Muscle of leg (tissue), 11 donors: ENCODE measurements around the gene WNT3A. TPM values are rescaled to one million over a fixed set of nuclear protein-coding genes. Genes with fewer than 3 reads are reported as not detected.
A peak's percentile ranks its signal among the peaks of the same experiment; 100 is the strongest.

Experiments used
- DNase-seq: peaks from one replicate; pipeline ENCODE4 v3.0.0; 2013
- H3K27ac ChIP-seq: one replicate; pipeline ENCODE4 v1.5.1; 2013; ENCODE audit warnings: mild to moderate bottlenecking, low read length, control low read depth
- H3K27me3 ChIP-seq: one replicate; pipeline ENCODE4 v1.6.1; 2013; ENCODE audit warnings: low read length; ENCODE audit not compliant: control insufficient read depth, insufficient read depth
- H3K36me3 ChIP-seq: one replicate; pipeline ENCODE4 v1.6.1; 2013; ENCODE audit warnings: low read length; ENCODE audit not compliant: control insufficient read depth, insufficient read depth
- H3K4me1 ChIP-seq: one replicate; pipeline ENCODE4 v1.6.1; 2013; ENCODE audit warnings: low read length; ENCODE audit not compliant: control insufficient read depth, insufficient read depth
- H3K4me3 ChIP-seq: one replicate; pipeline ENCODE4 v1.5.1; 2013; ENCODE audit warnings: low read length, control low read depth
- H3K9me3 ChIP-seq: replicated peaks from 2 replicates; pipeline ENCODE4 v1.6.1; 2013; ENCODE audit warnings: low read depth, low read length; ENCODE audit not compliant: control insufficient read depth
- WGBS: methylation state at CpG from one replicate; pipeline ENCODE4 v1.1.5; 2013; ENCODE audit warnings: missing lambda C conversion rate; ENCODE audit not compliant: insufficient coverage; 5-methylcytosine and 5-hydroxymethylcytosine counted together
- polyA plus RNA-seq, 8 donors: library from polyadenylated mRNA; unstranded; fragments of 120-200 nt; gene quantifications; one replicate each; pipeline versions ENCODE4 v1.2.1 to v1.2.3, GENCODE V29; 2013; ENCODE audit warnings: inconsistent platforms in 1 of 8, low replicate concordance in 1 of 8; ENCODE audit not compliant: insufficient read length in 8 of 8, insufficient read depth in 1 of 8
- total RNA-seq: library from RNA; stranded (reverse); fragments of 120-200 nt; gene quantifications from one replicate; pipeline ENCODE4 v1.2.4, GENCODE V29; 2013

Gene WNT3A
- total and polyA plus RNA-seq, 9 donors = 0.54 TPM; not detected in 8

GRCh38 chr1:228081144-228081543 lies 74.3 kb downstream of the WNT3A start:
- Histone ChIP-seq H3K27me3 (no peaks in the 10 kb centered on the region), H3K4me1 (peaks cover 32% of the 10 kb centered on the region), H3K27ac (no peak overlapping the region), H3K36me3 (no peaks in the 10 kb centered on the region), H3K4me3 (peak overlapping the region; percentile 66), H3K9me3 (no peaks in the 10 kb centered on the region)
- DNase-seq = no peak
- 43% methylated on average over 1 of the region's 7 CpGs for WGBS

- H3K36me3 ChIP-seq = no peaks in the 10 kb centered on the region
- 8% methylated on average over 26 of the region's 31 CpGs for WGBS
- H3K9me3 ChIP-seq = no peaks in the 10 kb centered on the region
- H3K27ac ChIP-seq = no peak overlapping the region
- H3K4me1 ChIP-seq = peaks cover 36% of the 10 kb centered on the region
- peak overlapping the region; percentile 66 for H3K4me3 ChIP-seq
- H3K27me3 ChIP-seq = no peaks in the 10 kb centered on the region
- peak; percentile 46 for DNase-seq
These were observed 74.9 kb downstream of the WNT3A start for GRCh38 chr1:228081578-228082213.

GRCh38 chr1:228082214-228082917 lies 75.6 kb downstream of the WNT3A start, which contains the start of gene ARF1:
Gene ARF1, plus strand, starts transcription at chr1:228082708. Its CDS starts 14,407 bp downstream, at chr1:228097115.
- H3K4me3 ChIP-seq = peak within 1 kb of the TSS; percentile 97
- peak; percentile 98 for DNase-seq
- under 1% methylated on average over 82 of the region's 87 CpGs for WGBS
- peaks cover 42% of the 10 kb centered on the region for H3K4me1 ChIP-seq
- no peaks in the 10 kb centered on the region for H3K36me3 ChIP-seq
- peak within 1 kb of the TSS; percentile 88 for H3K27ac ChIP-seq
- no peaks in the 10 kb centered on the region for H3K27me3 ChIP-seq
- no peaks in the 10 kb centered on the region for H3K9me3 ChIP-seq

DNA sequence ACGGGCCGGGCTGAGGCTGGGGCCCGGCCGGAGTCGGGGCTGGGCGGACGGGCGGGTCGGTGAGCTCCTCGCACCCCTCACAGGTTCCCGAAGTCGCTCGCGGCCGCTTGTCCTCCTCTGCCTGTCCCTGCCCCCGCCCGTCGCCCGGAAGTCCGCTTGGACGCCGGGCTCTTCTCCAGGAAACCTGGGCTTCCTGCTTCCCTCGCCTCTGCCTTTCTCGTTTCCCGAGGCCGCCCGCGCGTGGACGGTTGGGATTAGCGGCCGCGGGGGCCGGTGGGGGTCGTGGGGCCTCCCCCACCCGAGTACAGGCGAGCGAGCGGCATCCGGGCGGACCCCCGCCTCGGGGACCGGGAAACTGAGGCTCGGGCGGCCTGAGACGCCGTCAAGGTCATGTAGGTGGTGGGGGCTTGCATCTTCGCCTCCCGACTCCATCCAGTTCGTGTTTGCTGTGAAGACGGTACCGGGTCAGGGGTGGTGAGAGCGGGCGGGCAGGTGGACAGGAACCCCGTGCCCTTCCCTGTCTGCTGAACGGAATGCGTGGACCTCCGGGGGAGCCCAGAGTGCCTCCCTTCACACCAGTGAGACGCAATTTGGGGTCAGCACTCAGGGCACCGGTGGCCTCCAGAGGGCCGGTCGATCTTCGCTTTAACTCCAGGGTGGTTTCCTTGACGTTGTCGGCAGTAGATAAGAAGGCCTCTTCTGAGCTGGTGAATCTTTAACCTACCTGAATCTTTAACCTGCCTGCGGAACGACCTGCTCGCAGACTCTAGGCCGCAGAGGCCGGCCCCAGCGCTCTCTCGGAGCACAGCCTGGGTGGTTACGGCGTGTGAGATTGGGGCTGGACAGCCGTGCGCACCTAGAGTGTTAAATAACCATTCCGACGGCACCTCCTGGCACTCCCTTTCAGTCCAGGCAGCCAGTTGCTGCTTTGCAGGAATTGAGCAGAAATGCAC lies 76.4 kb downstream of the WNT3A start:
- H3K36me3 ChIP-seq = peaks cover 2% of the 10 kb centered on the region
- WGBS = under 1% methylated on average over 63 of the region's 79 CpGs
- peak; percentile 83 for DNase-seq
- H3K9me3 ChIP-seq = no peaks in the 10 kb centered on the region
- peaks cover 49% of the 10 kb centered on the region for H3K4me1 ChIP-seq
- no peaks in the 10 kb centered on the region for H3K27me3 ChIP-seq
- H3K4me3 ChIP-seq = peak overlapping the region; percentile 97
- peak overlapping the region; percentile 88 for H3K27ac ChIP-seq

DNA sequence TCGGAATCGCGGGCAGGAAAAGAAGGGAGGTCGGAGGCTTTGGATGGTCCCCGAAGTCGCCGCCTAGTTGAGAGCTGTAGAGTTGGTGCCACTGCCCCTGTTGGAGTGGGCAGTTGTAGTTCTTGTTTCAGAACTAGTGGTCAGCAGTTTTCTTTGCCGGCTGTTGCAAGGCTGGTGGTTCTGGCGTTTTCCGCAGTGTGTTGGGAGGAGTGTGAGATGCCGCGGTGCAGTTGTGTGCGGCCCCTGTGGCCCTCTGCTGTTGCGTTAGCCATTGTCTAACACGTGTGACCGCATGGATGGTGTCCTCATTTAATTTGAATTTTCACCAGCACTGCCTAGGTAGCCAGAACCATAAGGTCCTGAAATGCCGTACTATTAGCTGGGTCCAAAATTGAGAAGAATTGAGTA lies 77.1 kb downstream of the WNT3A start:
- no peaks in the 10 kb centered on the region for H3K9me3 ChIP-seq
- peaks cover 55% of the 10 kb centered on the region for H3K4me1 ChIP-seq
- peak; percentile 64 for DNase-seq
- H3K4me3 ChIP-seq = peak overlapping the region; percentile 97
- no peaks in the 10 kb centered on the region for H3K27me3 ChIP-seq
- H3K27ac ChIP-seq = peak overlapping the region; percentile 88
- H3K36me3 ChIP-seq = peaks cover 7% of the 10 kb centered on the region
- 1% methylated on average over 15 of the region's 17 CpGs for WGBS

DNA sequence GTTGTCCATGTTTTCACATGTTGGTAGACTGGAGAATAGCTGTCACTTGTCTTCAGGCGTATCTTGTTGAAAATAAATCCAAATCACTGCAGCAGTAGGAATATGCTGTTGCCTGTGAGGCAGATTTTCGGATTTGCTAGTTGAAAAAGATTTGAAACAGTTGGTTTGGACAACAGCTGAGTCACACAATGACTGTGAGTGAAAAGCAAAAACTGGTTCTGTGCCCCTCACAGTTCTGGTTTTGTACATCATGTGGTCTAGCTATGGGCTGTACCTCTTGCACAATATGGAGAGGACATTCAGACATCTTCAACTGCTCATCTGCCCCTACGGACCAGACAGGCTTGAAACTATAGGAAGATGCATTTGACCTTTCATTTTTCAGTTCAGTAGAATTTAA lies 77.5 kb downstream of the WNT3A start:
- peak overlapping the region; percentile 88 for H3K27ac ChIP-seq

DNA sequence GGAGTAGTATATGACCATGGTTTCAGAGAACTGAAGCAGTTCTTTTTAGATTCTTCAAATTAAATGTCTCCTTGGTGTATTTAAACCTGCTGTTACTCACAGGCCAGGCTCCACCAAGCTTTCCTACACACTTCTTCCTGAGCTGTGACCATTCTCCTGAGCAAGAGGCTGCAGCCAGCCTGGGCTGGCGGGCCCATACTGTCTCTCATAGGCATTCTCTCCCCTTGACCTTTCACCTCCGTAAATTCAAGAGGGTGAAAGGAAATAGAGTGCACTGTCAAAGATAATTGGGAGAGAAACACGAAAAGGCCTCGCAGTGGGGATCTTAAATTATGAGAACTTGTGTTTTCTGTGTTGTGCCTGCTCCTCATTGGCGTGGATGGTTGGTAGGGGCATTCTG lies 78.0 kb downstream of the WNT3A start:
- peaks cover 65% of the 10 kb centered on the region for H3K4me1 ChIP-seq
- H3K9me3 ChIP-seq = no peaks in the 10 kb centered on the region
- H3K27ac ChIP-seq = peak overlapping the region; percentile 21
- H3K4me3 ChIP-seq = no peak overlapping the region
- no peak for DNase-seq
- 58% methylated on average over 3 of the region's 5 CpGs for WGBS
- peaks cover 11% of the 10 kb centered on the region for H3K36me3 ChIP-seq
- no peaks in the 10 kb centered on the region for H3K27me3 ChIP-seq

More for the DNA sequence above, 77.5 kb downstream of the WNT3A start:
- H3K36me3 ChIP-seq = peaks cover 10% of the 10 kb centered on the region
- H3K4me3 ChIP-seq = peak overlapping the region; percentile 97
- no peaks in the 10 kb centered on the region for H3K9me3 ChIP-seq
- no peak for DNase-seq
- peaks cover 60% of the 10 kb centered on the region for H3K4me1 ChIP-seq
- WGBS = 20% methylated on average over 2 of the region's 3 CpGs
- no peaks in the 10 kb centered on the region for H3K27me3 ChIP-seq

- H3K9me3 ChIP-seq = no peaks in the 10 kb centered on the region
- H3K4me1 ChIP-seq = peaks cover 71% of the 10 kb centered on the region
- 39% methylated on average over 4 of the region's 6 CpGs for WGBS
- no peaks in the 10 kb centered on the region for H3K27me3 ChIP-seq
- no peak overlapping the region for H3K4me3 ChIP-seq
- H3K27ac ChIP-seq = no peak overlapping the region
- H3K36me3 ChIP-seq = peaks cover 12% of the 10 kb centered on the region
- DNase-seq = no peak
These were observed 78.6 kb downstream of the WNT3A start for GRCh38 chr1:228085287-228085951.

GRCh38 chr1:228087771-228088251 lies 81.0 kb downstream of the WNT3A start:
- H3K27me3 ChIP-seq = no peaks in the 10 kb centered on the region
- peaks cover 19% of the 10 kb centered on the region for H3K36me3 ChIP-seq
- H3K4me1 ChIP-seq = peaks cover 66% of the 10 kb centered on the region
- no peak overlapping the region for H3K4me3 ChIP-seq
- WGBS = 49% methylated on average over 3 of the region's 7 CpGs
- H3K27ac ChIP-seq = peak overlapping the region; percentile 9
- no peak for DNase-seq
- no peaks in the 10 kb centered on the region for H3K9me3 ChIP-seq
